ENCODE data around the gene ITFG2.
A peak's percentile ranks its signal among the peaks of the same experiment; 100 is the strongest.

The ITFG2 gene

DNA sequence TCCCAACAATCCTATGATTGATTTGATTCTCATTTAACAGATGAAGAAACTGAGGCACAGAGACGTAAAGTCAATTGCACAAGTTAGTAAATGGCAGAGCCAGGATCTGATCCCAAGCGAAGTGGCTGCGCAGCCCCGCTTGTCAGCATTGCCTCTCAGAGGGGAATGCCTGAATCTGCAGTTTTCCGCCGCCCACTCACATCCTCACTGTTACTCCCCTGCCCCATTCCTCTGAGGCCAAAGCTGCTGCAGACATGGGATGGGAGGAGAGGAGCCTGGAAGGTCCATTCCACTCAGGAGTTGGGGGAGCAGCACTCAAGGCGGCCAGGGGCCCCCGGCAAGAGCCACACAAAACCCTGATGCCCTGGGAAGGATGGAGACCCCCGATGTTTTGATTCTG is 21.3 kb downstream of the ITFG2 start:
- H3K4me1 ChIP-seq (ENCODE audit: insufficient read depth, insufficient read length), result peaks cover 21% of the 10 kb centered on the region
- H3K9ac ChIP-seq (ENCODE audit: insufficient read length, low read depth), result peak overlapping the region; percentile 8
- peaks cover 65% of the 10 kb centered on the region for H3K36me3 ChIP-seq (ENCODE audit: insufficient read depth, insufficient read length, low read length)

DNA sequence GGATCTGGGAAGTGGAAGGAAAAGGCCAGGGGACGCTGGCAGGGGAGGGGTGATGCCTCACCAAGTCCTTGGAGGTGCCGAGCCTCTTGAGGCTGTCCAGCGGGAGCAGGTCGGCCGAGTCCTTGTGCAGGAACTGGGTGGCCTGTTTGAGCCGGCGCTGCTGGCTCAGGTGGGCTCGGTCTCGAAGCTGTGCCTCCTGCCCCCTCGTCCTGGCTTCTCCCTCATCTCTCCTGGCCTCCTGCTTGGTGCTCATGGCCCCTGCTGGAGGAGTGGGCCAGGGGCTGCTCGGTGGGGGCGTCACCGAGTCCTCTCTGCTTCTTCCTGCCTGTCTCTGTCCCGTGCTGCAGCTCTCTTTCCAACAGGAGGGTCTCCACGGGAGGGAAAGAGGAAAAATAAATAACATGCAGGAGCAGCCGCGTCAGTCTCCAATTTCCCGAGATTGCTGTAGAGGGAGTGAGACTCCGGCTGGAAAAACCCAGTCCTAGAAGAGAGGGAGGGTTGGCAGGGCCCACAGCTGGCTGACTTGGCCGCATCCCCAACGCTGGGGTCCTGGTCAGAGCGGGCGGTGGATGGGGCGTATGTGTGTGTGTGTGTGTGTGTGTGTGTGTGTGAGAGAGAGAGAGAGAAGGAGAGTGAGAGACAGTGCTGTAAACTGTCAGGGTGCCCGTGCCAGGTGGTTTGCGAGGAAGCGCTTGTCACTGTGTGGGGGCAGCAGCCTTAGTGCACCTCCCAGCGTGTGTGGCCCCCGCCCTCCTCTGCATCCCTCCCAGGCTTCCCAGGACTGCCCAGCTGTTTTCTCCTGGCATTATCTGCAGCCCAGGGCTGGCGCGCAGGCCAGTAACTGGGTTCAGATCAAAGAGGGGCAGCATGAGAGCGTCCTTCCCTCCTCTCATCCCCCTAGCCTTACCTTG is 22.4 kb downstream of the ITFG2 start, which contains the start of gene NRIP2:
Gene NRIP2, minus strand, starts transcription at position 455 of the 911 bp plus-strand sequence. Its CDS starts 52 bp downstream, at position 403.
- H3K9me3 ChIP-seq (ENCODE audit: insufficient read depth, low read length), result no peaks in the 10 kb centered on the region
- no peak for DNase-seq (ENCODE audit: low read depth, low spot score)
- peaks cover 21% of the 10 kb centered on the region for H3K4me1 ChIP-seq (ENCODE audit: insufficient read depth, insufficient read length)
- peak within 1 kb of the TSS; percentile 34 for H3K9ac ChIP-seq (ENCODE audit: insufficient read length, low read depth)
- peaks cover 63% of the 10 kb centered on the region for H3K36me3 ChIP-seq (ENCODE audit: insufficient read depth, insufficient read length, low read length)
- H3K27me3 ChIP-seq (ENCODE audit: insufficient read depth, insufficient read length), result no peaks in the 10 kb centered on the region
- H3K4me3 ChIP-seq (ENCODE audit: insufficient read length, low read depth), result no peak within 1 kb of the TSS
- TF ChIP-seq YY1 (IDR thresholded peaks at IDR 0.05; ENCODE audit: insufficient read depth, insufficient read length) (no peak), ZNF274 (IDR thresholded peaks at IDR 0.05; ENCODE audit: low read depth, low read length) (no peak)

More for the DNA sequence above, 21.3 kb downstream of the ITFG2 start:
- H3K27me3 ChIP-seq (ENCODE audit: insufficient read depth, insufficient read length), result no peaks in the 10 kb centered on the region
- DNase-seq (ENCODE audit: low read depth, low spot score), result no peak
- H3K4me3 ChIP-seq (ENCODE audit: insufficient read length, low read depth), result no peak overlapping the region
- H3K9me3 ChIP-seq (ENCODE audit: insufficient read depth, low read length), result no peaks in the 10 kb centered on the region
- TF ChIP-seq ZNF274 (IDR thresholded peaks at IDR 0.05; ENCODE audit: low read depth, low read length) (no peak), YY1 (IDR thresholded peaks at IDR 0.05; ENCODE audit: insufficient read depth, insufficient read length) (no peak), SUZ12 (IDR thresholded peaks at IDR 0.05; ENCODE audit: extremely low read depth, insufficient read depth, insufficient read length) (no peak)

DNA sequence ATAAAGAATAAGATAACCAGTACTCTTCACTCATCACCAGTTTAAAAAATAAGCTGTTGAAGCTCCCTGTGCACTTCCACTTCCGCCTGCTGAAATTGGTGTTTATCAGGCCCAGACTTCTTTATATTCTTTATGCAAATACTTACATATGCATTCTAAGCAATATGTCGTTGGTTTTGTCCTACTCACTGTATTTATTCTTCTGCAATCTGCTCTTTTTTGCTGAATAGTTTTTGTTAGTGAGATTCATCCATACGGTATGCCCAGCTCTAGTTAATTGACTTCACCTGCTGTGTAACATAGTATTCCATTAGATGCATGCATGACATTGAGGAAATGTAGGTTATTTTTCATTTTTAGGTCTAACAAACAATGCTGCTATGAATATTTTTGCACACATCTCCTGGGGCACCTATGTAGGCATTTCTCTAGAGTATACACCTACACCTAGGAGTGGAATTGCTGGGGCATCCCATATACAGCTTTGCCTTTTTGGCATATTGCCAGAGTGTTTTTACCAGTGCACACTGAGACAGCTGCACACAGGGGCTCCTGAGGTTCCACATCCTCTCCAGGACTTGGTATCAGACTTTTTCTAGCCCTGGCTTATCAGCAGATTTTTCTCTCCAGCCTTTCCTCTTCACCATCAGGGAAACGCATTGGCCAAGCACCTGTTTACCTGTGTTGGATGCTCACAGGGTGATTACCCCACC is 23.4 kb downstream of the ITFG2 start:
- H3K27me3 ChIP-seq (ENCODE audit: insufficient read depth, insufficient read length), result no peaks in the 10 kb centered on the region
- TF ChIP-seq YY1 (IDR thresholded peaks at IDR 0.05; ENCODE audit: insufficient read depth, insufficient read length), result no peak
- TF ChIP-seq SUZ12 (IDR thresholded peaks at IDR 0.05; ENCODE audit: extremely low read depth, insufficient read depth, insufficient read length), result no peak
- no peak for TF ChIP-seq ZNF274 (IDR thresholded peaks at IDR 0.05; ENCODE audit: low read depth, low read length)
- no peak overlapping the region for H3K4me3 ChIP-seq (ENCODE audit: insufficient read length, low read depth)
- no peak for DNase-seq (ENCODE audit: low read depth, low spot score)
- peaks cover 58% of the 10 kb centered on the region for H3K36me3 ChIP-seq (ENCODE audit: insufficient read depth, insufficient read length, low read length)
- H3K9ac ChIP-seq (ENCODE audit: insufficient read length, low read depth), result no peak overlapping the region
- H3K4me1 ChIP-seq (ENCODE audit: insufficient read depth, insufficient read length), result peaks cover 23% of the 10 kb centered on the region
- H3K9me3 ChIP-seq (ENCODE audit: insufficient read depth, low read length), result no peaks in the 10 kb centered on the region

DNA sequence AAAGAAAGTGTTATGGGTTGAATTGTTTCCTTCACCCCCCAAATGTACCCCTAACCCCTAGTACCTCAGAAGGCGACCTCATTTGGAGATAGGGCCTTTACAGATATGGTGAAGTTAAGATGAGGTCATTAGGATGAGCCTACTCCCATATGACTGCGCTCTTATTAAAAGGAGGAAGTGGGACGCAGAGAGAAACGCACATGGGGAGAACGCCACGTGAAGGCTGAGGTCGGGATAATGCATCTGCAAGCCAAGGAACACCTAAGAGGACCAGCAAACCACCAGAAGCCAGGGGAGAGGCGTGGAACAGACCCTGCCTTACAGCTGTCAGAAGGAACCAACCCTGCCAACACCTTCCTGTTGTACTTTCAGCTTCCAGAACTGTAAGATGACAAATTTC is 24.1 kb downstream of the ITFG2 start:
- peaks cover 25% of the 10 kb centered on the region for H3K4me1 ChIP-seq (ENCODE audit: insufficient read depth, insufficient read length)
- H3K36me3 ChIP-seq (ENCODE audit: insufficient read depth, insufficient read length, low read length), result peaks cover 57% of the 10 kb centered on the region
- no peak for TF ChIP-seq SUZ12 (IDR thresholded peaks at IDR 0.05; ENCODE audit: extremely low read depth, insufficient read depth, insufficient read length)
- no peak for TF ChIP-seq YY1 (IDR thresholded peaks at IDR 0.05; ENCODE audit: insufficient read depth, insufficient read length)
- no peak for TF ChIP-seq ZNF274 (IDR thresholded peaks at IDR 0.05; ENCODE audit: low read depth, low read length)
- H3K9ac ChIP-seq (ENCODE audit: insufficient read length, low read depth), result no peak overlapping the region
- no peak for DNase-seq (ENCODE audit: low read depth, low spot score)
- no peaks in the 10 kb centered on the region for H3K9me3 ChIP-seq (ENCODE audit: insufficient read depth, low read length)
- no peaks in the 10 kb centered on the region for H3K27me3 ChIP-seq (ENCODE audit: insufficient read depth, insufficient read length)
- H3K4me3 ChIP-seq (ENCODE audit: insufficient read length, low read depth), result no peak overlapping the region

DNA sequence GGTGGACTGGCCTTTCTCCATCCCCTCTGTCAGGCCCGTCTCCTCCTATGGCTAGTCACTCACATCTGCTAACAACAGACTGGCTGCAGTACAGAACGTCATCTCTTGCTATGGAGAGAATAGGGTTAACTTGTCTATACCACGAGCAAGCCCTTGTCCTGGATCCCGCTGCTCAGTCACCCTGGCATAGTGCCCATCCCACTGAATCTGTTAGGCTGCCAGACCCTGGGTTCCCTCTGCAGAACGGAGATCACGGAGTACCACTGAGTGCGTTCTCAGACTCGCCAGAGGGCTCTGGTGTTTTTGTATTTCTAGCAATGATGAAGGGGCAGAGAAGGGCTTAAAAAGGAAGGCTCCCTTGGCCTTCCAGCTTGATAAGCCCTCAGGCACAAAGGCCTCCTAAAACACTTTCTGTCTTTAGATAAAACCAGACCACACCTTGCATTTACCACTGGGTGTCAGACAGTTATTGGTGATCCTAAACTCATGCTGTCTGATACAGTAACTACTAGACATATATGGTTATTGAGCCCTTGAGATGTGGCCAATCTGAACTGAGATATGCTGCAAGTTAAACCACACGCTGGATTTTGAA is 28.7 kb downstream of the ITFG2 start:
- no peaks in the 10 kb centered on the region for H3K9me3 ChIP-seq (ENCODE audit: insufficient read depth, low read length)
- no peaks in the 10 kb centered on the region for H3K27me3 ChIP-seq (ENCODE audit: insufficient read depth, insufficient read length)
- H3K36me3 ChIP-seq (ENCODE audit: insufficient read depth, insufficient read length, low read length), result peaks cover 52% of the 10 kb centered on the region
- DNase-seq (ENCODE audit: low read depth, low spot score), result no peak
- H3K4me1 ChIP-seq (ENCODE audit: insufficient read depth, insufficient read length), result peaks cover 14% of the 10 kb centered on the region
- no peak for TF ChIP-seq SUZ12 (IDR thresholded peaks at IDR 0.05; ENCODE audit: extremely low read depth, insufficient read depth, insufficient read length)
- TF ChIP-seq YY1 (IDR thresholded peaks at IDR 0.05; ENCODE audit: insufficient read depth, insufficient read length), result no peak
- no peak for TF ChIP-seq ZNF274 (IDR thresholded peaks at IDR 0.05; ENCODE audit: low read depth, low read length)
- no peak overlapping the region for H3K4me3 ChIP-seq (ENCODE audit: insufficient read length, low read depth)
- no peak overlapping the region for H3K9ac ChIP-seq (ENCODE audit: insufficient read length, low read depth)

DNA sequence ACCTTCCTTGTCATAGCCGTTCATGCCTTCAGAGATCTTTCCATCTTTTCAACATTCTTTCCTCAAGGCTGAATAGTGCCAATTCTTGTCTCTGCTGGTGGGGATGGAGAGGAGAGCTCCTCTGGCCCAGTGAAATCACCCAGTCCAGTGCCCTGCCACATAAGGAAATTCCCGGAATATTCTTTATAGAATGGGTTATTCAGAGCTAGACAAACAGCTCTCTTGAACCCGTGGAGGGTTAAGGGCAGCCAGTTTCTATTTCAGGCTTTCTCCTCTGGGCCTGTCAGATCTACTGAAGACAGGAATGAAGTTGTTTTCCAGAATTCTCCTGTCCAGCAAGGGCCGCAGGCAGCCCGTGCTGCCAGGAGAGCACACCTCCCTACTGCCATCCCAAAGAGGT is 30.5 kb downstream of the ITFG2 start:
- Histone ChIP-seq H3K4me1 (ENCODE audit: insufficient read depth, insufficient read length) (peaks cover 19% of the 10 kb centered on the region), H3K27me3 (ENCODE audit: insufficient read depth, insufficient read length) (no peaks in the 10 kb centered on the region), H3K4me3 (ENCODE audit: insufficient read length, low read depth) (no peak overlapping the region), H3K9ac (ENCODE audit: insufficient read length, low read depth) (no peak overlapping the region), H3K36me3 (ENCODE audit: insufficient read depth, insufficient read length, low read length) (peaks cover 41% of the 10 kb centered on the region), H3K9me3 (ENCODE audit: insufficient read depth, low read length) (no peaks in the 10 kb centered on the region)
- TF ChIP-seq YY1 (IDR thresholded peaks at IDR 0.05; ENCODE audit: insufficient read depth, insufficient read length) (no peak), ZNF274 (IDR thresholded peaks at IDR 0.05; ENCODE audit: low read depth, low read length) (no peak), SUZ12 (IDR thresholded peaks at IDR 0.05; ENCODE audit: extremely low read depth, insufficient read depth, insufficient read length) (no peak)
- DNase-seq (ENCODE audit: low read depth, low spot score), result no peak

DNA sequence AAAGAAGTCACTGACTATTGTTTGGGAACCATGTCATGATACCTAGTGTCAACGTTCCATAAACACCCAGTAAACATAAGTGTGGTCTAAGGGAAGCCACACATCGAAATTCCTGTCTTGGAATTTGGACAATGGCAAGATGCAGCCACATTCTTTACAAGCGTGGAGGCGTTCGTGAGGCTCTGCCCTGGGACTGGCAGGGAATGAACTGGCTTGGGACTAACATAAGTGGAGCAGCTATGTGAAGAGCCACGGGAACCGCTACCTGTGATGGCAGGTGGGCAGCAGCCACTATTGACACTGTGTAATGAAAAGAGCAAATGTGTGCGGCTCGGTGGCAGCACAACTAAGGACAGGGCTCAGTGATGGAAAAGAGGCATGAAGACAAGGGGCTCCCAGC is 32.3 kb downstream of the ITFG2 start:
- no peak overlapping the region for H3K4me3 ChIP-seq (ENCODE audit: insufficient read length, low read depth)
- peaks cover 28% of the 10 kb centered on the region for H3K36me3 ChIP-seq (ENCODE audit: insufficient read depth, insufficient read length, low read length)
- DNase-seq (ENCODE audit: low read depth, low spot score), result no peak
- H3K4me1 ChIP-seq (ENCODE audit: insufficient read depth, insufficient read length), result peaks cover 36% of the 10 kb centered on the region
- no peak overlapping the region for H3K9ac ChIP-seq (ENCODE audit: insufficient read length, low read depth)
- H3K9me3 ChIP-seq (ENCODE audit: insufficient read depth, low read length), result no peaks in the 10 kb centered on the region
- no peak for TF ChIP-seq ZNF274 (IDR thresholded peaks at IDR 0.05; ENCODE audit: low read depth, low read length)
- TF ChIP-seq YY1 (IDR thresholded peaks at IDR 0.05; ENCODE audit: insufficient read depth, insufficient read length), result no peak
- no peak for TF ChIP-seq SUZ12 (IDR thresholded peaks at IDR 0.05; ENCODE audit: extremely low read depth, insufficient read depth, insufficient read length)
- H3K27me3 ChIP-seq (ENCODE audit: insufficient read depth, insufficient read length), result no peaks in the 10 kb centered on the region

All from NT2/D1 (cell line).